GM18520 (cell line): ENCODE data around the gene MTRR.

Experiments used
- ATAC-seq: cut with Tn5 transposase; IDR thresholded peaks from one replicate; pipeline ENCODE4 v1.9.1; 2021; ENCODE audit not compliant: unreplicated experiment

The MTRR gene

DNA sequence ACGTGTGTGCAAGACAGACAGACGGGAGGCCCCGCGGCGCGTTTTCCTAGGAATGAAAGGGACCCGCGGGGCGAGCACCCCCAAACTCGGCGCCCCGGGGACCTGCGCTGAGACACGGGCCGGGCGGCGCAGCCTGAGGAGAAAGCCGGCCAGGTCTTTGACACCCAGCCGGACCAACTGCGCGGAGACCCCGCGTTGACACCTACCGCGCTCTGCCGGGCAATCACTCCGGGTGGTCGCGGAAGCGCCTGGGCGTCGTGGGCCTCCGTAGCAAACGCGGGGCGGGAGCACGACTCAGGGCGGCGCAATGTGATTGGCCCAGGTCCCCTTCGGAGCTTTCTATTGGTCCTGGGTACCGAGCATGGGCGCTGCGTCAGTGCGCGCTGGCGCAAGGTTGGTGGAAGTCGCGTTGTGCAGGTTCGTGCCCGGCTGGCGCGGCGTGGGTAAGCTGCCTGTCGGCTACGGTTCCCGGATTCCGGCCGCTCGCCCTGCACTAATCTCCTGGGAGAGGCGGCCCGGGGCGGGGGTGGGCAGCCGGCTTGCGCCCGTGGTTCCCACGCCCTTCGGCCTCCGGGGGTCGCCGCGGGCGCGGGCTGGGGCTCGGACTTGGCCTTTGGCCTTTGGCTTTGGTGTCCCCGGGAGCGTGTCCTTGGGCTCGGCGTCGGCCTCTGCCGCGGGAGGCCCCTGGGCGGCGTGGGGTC is at the start of gene MTRR, which contains the start of gene FASTKD3:
MTRR (plus strand) TSS at position 376 of the 701 bp plus-strand sequence. CDS start 1,647 bp downstream, outside the sequence.
FASTKD3 (minus strand) TSS at position 259 of the 701 bp plus-strand sequence. CDS start 948 bp downstream, outside the sequence.
- ATAC-seq: peak; percentile 95

DNA sequence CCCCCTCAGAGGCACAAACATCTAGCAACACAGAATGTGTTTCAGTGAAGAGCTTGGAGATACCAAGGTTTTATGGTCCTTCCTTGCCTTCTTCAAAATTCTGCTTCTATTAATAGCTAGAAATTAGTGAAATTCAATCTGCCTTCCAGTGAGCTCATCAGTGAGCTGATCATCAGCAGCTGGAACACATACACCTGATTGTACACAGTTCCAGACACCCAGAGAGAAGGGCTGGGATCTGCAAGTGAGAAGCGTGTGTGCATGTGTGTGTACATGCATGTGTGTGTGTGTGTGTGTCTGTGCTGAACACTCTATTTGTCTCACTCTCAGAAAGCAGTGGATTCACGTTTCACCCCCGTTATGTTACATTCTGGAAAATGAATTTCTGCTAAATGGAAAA is 46.5 kb upstream of the MTRR start:
- no peak for ATAC-seq

DNA sequence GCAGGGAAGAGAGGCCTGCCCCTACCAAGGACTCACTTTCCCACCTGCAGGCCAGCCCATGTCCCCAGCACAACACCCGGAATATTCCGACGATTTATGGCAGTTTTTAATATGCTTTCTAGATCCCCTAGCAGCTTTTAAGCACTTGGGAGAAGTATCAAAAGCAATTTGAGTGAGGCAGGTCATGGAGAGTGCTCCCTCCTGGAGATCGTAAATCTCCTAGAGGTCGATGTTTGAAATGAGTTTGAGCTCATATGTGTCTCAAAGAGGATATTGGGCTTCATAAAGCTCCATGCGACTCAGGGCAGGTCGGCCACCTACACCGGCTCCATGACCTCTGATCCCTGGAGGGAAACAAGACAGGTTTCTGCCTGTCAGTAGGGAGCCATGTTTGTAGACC is 45.4 kb upstream of the MTRR start:
- ATAC-seq: no peak

DNA sequence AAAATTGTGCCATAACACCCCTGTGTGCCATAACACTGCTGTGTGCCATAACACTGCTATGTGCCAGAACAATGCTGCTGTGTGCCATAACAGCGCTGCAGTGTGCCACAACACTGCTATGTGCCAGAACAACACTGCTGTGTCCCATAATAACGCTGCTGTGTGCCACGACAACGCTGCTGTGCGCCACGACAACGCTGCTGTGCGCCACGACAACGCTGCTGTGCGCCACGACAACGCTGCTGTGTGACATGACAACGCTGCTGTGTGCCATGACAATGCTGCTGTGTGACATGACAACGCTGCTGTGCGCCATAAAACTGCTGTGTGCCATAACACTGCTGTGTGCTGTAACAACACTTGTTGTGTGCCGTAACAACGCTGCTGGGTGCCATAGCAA is 44.0 kb upstream of the MTRR start:
- no peak for ATAC-seq

DNA sequence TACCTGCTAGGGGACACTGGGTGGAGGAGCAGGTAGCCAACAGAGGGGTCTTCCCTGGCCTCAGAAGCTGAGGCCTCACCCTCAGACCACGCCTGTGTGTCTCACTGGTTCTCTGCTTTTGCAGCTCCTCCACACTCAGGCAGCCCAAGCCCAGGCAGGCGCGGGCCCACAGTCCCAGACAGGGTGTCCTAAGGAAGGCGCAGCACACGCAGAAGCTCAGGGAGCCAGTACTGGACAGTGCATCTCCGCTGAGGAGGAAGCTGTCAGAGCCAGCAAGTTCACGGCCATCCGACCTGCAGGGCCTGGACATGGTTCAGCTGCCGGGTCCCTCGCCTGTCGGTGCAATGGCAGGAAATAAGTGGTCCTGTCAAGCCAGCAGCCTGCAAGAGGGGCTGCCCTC is 43.3 kb upstream of the MTRR start:
- ATAC-seq: no peak

DNA sequence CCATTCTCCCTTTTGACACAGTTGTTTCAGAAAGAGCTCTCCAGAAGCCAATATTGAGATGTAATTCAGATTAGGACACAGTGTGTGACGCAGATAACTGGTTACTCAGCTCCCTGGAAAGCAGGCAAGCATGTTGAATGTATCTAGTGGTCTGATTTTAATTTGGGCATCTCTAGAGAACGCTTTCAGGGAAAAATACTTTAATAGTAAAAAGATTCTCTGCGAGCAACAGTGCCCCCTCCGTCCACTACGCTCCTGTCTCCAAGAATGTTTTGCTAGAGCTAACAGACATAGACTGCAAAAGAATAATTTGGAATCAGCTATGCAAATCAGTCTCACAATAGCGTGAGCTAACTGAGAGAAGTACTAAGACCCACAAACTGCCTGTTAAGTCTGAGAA is 41.3 kb upstream of the MTRR start:
- no peak for ATAC-seq

DNA sequence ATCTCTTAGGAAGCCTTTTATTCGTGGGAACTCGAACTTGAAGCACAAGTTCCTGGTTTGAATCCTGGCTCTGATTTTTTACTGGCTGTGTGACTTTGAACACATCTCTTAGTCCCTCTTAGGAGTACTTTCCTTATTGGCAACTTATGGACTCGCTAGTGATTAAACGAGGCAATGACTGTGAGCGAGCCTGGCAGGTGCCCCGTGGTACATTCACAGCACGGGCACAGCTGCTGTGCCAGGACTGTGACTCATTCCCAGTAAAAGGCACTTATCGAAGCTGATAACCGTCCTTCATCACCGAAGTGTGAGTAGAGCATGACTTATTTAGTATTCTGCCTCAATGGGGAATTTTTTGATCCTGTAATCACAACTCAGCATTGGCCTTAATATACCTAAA is 40.7 kb upstream of the MTRR start:
- no peak for ATAC-seq

DNA sequence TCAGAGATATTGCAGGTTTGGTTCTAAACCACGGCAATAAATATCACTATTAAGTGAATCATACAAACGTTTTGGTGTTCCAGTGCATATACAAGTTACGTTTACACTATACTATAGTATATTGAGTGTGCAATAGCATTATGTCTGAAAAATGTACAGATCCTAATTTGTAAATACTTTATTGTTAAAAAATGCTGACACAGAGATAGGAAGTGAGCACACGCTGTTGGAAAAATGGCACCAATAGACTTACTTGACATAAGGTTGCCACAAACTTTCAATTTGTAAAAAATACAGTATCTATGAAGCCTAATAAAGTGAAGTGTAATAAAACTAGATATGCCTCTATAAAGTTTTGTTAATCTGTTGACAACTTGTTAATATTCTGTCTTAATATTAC is 34.0 kb upstream of the MTRR start:
- ATAC-seq: no peak

DNA sequence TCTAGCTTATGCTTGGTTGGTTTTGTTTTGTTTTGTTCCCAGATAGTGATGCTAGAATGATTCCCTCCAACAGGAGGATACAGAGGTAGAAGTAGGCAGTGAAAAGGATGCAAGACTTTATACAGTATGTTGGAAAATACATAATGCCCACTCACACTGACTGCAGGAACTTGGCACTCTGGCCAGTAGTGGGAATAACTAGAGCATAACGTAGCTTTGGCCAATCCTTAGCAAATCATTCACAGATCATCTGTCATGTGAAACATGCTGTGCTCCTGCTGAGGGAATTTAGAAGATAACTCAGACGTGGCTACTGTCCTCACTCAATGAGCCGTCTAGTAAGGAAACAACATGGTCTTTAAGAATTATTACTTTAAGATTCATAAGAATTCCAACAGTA is 31.5 kb upstream of the MTRR start:
- ATAC-seq: no peak

DNA sequence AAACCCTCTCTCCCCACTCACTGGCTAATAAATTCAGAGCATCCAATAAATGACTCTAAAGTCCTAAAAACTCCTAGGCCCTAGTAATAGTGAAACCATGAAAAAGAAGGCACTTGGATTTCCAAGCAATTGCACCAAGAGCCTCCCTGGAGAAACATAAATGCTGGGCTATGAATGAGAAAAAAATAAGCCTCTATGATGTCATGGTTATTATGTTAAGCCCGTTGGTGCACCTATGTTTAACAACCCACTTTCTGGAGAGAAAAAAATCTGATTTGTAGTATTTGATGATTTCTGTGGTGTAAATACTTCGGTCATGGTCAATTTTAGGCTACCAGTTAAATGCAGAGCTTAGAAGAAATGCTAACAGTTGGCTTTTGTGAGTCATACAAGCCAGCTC is 26.4 kb upstream of the MTRR start:
- ATAC-seq: no peak

DNA sequence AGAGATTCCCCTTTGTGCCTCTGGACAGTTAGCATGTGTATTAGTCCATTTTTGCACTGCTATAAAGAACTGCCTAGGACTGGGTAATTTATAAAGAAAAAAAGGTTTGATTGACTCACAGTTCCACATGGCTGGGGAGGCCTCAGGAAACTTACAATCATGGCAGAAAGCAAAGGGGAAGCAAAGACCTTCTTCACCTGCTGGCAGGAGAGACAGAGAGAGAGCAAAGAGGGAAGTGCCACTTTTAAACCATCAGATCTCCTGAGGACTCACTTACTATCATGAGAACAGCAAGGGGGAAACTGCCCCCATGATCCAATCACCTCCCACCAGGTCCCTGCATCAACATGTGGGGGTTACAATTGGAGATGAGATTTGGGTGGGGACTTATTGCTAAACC is 24.0 kb upstream of the MTRR start:
- ATAC-seq: no peak

DNA sequence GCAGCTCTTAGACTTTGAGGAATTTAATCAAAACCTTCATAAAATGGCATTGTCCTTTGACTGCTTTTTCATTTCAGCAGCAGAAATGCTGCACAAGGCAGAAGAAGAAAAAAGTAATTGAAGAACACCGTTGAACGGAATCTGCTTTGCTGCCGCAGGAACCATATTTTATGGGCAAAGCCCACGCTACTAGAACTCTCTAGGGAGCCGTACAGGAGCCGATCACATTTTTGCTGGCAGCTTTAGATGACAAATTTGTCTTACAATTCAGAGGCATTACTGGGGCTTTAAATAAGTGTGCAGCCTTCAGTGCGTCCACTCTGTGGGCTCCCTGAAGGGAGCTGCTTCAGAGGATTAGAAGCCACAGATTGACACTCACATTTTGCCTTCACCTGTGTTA is 23.4 kb upstream of the MTRR start:
- ATAC-seq: no peak

DNA sequence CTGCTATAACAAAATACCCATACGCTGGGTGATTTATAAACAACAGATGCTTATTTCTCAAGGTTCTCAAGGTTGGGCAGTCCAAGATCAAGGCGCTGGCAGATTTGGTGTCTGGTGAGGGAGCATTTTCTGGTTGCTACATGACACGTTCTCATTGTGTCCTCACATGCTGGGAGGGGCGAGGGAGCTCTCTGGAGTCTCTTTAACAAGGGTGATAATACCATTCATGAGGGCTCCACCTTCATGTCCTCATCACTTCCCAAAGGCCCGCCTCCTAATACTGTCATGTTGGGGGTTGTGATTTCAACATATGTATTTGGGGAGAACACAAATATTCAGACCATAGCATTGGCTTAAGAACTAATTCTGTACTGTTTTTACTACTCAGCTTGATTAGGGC is 22.6 kb upstream of the MTRR start:
- ATAC-seq: no peak

DNA sequence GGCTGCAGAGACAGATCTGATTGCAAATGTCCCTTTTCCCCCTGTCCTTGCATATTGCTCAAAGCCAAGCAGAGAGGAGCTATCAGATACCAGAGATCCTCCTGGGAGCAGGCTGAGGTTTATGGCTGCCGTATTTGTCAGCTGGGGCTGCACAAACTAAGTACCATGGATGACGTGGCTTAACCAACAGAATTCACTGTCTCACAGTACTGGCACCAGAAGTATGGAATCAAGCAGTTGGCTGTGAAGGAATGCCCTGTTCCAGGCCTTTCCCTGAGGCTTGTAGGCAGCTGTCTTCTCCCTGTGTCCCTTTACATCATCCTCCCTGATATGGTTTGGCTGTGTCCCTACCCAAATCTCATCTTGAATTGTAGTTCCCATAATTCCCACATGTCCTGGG is 20.7 kb upstream of the MTRR start:
- ATAC-seq: no peak

DNA sequence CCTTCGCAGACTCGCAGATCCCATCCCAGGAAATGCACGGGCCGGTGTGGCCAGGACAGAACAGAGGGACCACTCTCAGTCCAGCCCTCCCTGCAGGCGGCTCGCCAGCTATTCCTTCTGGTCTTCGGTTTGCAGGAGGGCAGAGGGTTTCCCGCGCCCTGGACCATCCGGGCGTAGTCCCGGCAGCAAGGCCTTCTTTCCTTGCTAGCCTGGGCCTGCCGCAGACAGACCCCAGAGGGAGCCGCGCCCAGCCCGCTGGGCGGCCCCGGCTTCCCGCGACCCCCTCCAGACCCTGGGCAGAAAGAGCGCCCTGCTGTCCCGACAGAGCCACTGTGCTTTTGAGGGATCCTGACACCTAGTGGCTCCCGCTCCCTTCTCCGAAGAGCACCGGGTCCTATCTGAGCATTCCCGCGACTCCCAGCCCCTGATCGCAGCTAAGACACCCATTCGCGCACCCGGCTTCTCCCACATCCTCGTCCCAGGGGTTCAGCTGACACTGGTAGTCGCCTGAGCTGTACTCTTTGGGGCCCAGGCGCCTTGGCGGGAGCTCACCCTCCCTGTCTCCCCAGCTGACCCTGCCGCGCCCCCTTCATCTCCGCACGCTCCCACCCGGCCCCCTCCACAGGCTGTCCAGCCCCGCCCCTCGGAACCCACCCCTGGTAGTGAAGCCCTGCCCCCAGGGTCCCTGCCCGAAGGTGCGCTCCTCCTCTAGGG is 19.1 kb upstream of the MTRR start:
- ATAC-seq: no peak

DNA sequence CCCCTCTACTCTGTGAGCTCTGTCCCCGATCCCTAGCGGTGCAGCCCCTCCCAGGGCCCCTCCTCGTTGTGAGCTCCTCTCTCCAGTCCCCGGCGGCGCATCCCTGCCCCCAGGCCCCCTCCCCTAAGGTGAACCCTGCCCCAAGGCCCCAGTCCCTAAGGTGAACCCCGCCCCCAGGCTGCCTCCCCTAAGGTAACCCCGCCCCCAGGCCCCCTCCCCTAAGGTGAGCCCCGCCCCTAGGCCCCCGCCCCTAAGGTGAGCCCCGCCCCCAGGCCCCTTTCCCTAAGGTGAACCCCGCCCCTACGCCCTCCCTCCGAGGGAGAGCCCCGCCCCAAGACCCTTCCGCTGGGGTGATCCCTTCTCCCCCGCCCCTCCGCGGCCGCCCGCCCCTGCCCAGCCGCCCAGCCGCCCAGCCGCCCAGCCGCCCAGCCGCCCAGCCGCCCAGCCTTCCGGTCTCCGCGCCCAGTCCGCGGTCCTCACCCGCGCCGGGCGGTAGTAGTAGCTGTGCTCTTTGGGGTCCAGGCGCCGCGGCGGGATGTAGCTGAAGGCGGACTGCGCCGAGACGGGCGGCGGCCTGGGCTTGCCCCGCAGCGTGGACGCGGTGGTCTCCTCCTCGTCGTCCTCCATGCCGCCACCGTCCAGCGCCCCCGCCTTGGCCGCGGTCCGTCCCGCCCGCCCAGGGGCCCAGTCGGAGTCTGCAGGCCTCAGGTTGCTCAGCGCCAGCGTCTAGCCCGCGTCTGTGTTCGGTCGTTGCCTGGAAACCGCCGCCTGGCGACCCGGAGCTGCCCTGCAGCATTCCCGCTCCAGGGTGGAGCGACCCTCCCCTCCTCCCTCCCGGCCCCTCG is 18.3 kb upstream of the MTRR start, which contains the start of gene CFAP90:
CFAP90 (minus strand) TSS at position 739 of the 845 bp plus-strand sequence; CDS start at position 627, 112 bp downstream.
- ATAC-seq: no peak

DNA sequence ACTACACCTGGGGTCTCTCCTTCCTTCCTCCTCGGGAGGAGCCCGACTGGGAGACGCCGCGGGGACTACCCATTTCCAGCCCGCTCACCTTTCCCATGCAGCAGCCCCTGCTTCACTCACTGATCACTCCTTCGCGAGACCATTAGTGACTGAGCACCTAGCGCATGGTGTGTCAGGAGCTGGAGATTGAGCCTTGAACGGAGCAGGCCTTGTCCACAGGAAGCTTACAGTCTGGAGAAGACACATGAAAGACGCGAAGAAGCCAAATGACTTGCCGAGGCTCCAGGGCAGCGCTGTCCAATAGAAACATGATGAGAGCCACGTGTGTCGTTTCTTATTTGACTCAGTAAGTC is 17.7 kb upstream of the MTRR start:
- ATAC-seq: no peak

DNA sequence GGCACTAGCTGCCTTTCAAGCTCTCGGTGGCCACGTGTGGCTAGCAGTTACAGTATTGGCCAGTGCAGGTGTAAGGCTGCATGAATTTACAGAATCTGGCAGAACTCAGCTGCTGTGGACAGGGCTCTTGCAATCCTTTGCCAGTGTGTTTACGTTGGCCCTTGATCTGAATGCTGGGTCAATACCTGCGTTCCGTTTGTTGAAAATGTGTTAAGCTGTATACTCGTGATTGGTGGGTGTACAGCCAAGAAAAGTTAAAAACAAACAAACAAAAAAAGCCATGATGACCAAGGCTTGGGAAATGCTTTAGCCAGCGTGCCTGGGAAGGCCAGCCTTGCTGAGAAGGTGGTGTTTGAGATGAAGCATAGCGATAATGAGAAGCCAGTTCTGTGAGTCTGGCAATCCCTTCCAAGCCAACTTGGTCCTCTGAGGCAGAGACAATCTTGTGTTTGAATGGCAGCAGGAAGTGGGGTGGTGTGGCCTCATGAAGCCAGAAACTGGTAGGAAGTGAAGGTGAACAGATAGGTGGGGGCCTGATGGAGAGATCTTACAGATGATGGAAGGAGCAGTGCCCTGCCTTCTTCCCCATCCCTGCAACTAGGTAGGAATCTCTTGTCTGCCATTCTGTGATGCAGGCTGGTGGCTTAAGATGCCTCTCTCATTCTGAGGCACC is 17.2 kb upstream of the MTRR start:
- ATAC-seq: no peak

DNA sequence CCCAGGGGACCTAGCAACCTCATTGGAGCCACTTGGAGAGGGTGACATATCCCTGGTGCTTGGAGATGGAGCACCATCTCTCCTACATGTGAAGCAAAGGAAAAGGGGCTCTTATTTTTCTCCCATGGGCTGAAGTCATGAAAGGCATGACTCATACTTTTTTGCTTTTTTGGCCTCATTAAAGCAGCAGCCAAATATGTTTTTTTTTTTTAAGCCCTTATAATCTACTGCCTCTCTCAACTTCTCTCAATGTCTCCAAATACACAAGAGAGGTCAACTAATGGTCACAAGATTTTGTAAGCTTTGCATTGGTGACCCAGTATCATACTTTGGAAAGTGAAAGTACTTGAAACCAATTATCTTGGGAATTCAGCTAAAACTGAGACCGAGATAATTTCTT is 16.4 kb upstream of the MTRR start:
- no peak for ATAC-seq

DNA sequence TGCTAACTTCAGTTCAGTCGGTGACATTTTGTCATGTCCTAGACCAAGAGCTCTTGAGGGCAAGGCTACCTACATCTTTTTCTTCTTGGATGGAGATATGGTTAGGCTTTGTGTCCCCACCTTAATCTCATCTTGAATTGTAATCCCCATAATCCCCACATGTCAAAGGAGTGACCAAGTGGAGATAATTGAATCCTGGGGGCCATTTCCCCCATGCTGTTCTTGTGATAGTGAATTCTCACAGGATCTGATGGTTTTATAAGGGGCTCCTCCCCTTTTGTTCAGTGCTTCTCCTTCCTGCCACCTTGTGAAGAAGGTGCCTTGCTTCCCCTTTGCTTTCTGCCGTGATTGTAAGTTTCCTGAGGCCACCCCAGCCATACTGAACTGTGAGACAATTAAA is 16.0 kb upstream of the MTRR start:
- ATAC-seq: no peak

DNA sequence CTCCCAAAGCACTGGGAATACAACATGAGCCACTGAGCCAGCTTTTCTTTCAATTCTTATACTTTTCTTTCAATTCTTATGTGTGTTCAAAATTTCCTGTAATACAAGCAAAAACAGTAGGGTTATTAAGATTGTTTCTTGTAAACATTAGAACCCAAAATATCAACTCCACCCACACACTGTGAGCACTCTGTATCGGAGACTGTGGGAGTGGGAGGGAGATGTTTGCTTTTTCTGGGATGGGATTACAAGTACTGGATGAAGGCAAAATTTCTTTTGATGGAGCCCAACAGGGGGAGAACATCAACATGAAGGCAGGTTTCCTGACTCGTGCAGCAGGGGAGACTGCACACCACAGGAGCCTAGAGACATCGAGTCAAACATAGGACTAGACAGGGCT is 13.3 kb upstream of the MTRR start:
- no peak for ATAC-seq
